Activated effector memory CD4-positive, alpha-beta T cell treated with anti-CD3 and anti-CD28 coated beads, Interleukin-2, amount 50 U/mL, for 16 hours (primary cell): ENCODE data around the gene STYXL2.

ENCODE experiments used
- DNase-seq: peaks from one replicate; pipeline ENCODE4 v3.0.0-alpha.2; 2020

STYXL2 gene

DNA sequence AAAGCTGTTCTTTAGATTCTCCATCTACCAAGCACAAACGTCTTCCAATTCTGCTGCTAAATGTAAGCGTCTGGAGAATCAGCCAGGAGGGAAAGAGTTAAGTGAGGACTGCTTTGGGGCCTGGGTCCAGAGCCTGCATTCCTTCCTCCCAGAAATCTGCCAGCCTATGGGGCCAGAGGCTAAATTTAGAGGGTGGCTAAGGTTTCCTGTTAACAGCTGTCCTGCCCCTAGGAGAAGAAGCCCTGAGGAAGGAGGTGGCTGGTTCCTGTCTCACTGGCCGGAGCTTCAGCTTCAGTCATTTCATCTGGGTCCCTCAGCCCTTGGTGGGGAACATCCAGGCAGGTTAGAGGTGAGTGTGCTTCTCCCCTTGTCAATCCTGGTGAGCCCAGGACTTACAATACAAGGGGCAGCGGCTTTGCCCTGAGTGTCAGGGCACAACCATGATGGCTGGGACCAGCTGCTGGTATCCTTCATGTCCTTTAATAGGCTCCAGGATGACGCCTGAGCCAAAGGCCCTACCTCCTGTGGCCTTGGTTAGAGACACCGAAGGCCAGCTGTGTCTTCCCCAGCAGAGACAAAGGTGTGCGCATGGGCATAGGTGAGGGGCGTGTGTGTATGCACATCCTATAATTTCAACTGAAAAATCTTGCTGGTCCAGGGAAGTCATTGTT, at the start of gene STYXL2:
TSS of gene STYXL2 (plus strand) at position 230 of the 671 bp plus-strand sequence. CDS start 775 bp downstream, outside the sequence.
- DNase-seq: no peak

DNA sequence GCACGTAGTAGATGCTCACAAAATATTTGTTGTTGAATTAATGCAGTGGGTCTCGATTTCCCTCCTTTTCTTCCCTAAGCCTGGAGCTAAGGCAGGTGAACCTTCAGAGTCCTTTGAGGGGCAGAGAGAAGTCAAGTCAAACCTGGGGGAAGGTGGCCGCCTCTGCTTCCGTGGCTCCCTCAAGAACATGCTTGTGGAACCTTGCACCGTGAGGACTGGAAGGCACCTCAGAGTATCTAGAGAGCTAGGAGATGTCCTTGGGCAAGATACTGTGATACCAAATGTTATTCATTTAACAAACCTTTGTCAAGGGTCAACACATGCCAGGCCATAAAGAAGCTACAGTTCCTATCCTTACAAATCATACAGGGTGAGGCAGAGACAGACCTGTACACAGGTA, 42.0 kb upstream of the STYXL2 start:
- no peak for DNase-seq

DNA sequence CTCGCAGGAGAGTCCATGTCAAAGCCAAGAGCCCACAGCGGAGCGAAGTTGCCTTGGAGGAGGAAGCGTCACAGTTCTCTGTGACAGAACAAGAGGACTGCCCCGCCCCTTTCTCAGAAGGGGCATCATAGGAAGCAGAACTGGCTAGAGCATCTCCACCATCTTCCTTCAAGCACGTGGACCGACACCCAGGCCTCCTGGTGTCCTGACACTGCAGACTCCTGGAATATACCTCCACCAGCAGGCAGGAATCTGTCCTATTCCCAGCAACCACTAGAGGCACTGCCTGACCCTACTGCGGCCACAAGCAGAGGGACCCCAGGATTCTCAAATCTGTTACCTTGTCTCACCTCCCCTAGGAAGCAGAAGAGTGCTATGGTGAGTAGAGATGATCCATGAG, 41.5 kb upstream of the STYXL2 start:
- no peak for DNase-seq

DNA sequence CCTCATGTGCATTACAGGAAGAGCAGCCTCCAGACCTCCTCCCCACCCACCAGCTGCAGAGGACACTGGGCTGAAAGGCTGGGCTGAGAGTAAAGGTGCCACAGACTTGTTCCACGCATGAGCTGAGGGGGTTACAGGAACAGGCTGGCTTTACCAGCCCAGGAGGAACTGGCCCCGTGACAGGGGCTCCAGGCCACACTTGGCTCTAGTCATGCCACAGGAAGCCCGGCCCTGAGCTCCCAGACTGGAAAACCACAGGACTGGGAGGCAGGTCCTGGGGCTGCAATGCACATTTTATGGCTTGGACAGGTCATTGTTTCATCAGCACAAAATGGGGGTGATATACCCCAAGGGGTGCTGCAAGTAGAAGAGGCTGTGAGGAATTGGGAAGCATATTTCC, 39.3 kb upstream of the STYXL2 start:
- no peak for DNase-seq

DNA sequence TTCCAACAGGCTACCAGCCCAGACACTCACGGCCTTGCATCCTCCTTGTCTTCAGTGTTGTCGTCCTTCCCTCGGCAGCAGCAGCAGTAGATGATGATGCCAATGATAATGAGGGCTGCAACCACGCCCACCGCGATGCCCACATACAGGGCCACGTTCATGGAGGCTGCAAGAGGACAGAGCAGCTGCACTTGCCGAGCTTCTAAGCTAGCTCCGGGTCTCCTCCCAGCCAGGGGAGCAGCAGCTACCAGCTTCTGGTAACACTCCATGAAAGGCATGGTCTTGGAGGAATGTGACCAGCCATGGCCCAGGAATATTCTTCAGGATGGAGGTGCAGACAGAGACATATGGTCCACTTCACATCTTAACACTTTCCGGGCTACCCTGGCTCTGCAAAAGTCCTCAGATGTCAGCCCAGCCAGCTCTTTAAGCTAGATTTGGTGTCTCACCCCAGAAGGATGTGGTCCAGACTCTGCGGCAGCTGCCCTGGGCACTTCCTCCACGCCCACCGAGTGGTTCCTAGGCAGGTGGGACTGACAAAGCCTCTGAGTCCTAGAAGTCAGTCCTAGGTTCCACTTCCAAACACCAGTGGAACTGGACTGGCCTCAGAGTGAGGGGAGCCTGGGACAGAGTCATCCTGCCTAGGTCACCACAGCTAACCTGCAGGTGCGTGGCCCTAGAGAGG, 38.8 kb upstream of the STYXL2 start:
- DNase-seq: no peak

DNA sequence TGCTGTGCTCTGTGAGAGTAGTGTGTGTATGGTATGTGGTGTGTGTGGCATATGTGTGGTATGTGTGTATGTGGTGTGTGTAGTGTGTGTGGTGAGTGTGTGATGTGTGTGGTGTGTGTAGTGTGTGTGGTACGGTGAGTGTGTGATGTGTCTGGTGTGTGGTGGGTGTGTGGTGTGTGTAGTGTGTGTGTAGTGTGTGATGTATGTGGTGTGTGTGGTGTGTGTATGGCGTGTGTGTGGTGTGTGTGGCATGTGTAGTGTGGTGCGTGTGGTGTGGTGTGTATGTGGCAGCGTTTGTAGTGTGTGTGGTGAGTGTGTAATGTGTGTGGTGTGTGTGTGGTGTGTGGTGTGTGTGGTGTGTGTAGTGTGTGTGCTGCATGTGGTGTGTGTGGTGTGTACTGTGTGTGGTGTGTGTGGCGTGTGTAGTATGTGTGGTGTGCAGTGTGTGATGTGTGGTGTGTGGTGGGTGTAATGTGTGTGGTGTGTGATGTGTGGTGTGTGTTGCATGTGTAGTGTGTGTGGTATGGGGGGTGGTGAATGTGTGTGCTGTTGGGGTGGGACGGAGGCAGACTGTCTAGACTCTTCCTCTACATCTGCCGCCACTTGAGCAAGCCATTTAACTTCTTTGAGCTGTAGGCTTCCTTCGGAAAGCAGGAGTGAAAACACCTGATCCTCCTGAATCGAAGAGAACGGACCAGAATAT, 37.2 kb upstream of the STYXL2 start:
- DNase-seq: no peak

DNA sequence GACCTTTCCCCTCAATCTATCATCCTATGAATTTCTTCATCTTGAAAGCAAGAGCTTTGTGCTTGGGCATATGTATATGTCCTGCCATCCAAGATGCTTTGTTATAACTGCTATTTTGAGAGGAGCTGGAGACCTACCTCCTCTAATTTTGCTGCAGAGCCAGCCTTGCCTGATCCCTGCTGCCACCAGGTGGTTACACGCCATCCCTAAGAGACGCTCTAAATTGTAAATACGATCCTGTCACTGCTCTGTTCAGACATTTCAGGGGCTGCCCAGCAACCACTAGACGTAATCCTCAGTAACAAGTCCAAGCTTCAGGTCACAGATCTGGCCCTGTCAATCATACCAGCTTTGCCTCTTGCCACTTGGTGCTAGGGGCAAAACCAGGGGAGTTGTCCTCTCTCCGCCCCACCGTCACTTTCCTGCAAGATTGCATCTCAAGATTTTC, 36.6 kb upstream of the STYXL2 start:
- no peak for DNase-seq

DNA sequence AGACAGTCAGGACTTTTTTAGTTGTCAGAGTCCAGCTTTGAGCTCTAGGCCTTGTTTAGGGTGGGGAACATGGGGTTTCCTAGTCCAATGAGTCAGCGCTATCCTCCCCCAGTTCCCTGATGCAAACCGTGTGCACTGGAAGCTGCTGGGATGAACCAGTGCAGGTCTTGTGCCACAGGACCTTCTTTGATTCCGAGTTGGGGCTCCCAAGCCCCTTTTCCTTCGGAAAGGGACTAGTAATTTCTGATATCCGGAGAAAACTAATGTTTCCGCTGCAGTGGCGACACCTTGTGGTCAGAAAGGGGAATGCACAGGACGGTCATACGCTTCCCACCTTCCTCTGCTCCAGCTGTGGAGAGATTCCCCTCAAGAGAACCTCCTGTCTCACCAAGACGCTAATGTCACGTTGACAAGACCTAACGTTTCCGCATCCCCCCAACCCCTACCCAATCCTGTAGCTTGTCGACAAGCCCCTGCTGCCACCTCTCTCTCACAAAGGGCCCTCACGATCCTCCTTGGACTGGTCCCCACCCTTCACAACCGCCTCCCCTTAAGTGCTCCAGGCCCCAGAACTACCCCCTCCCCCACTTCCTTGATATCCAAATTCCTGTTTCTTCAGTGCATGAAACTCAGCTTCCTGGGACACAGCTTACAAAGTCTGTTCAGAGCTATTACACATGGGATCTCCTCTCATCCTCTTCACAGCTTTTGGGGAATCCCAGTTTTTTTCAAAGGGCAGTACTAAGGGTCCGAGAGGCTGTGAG, 34.6 kb upstream of the STYXL2 start:
- peak; percentile 90 for DNase-seq

DNA sequence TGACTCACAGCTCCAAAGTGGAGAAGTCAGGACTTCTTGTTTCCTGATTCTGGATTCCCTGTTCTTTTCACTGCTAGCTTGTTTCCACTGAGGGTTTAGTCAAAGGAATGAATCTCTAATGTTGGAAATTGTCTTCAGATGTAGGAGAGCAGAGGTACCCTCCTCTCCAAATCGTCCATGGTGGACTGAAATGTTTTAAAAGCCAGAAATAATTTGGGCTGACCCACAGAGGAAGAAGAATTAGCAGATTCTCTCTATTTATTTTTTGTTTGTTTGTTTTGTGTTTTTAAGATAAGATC, 34.1 kb upstream of the STYXL2 start:
- DNase-seq: no peak

DNA sequence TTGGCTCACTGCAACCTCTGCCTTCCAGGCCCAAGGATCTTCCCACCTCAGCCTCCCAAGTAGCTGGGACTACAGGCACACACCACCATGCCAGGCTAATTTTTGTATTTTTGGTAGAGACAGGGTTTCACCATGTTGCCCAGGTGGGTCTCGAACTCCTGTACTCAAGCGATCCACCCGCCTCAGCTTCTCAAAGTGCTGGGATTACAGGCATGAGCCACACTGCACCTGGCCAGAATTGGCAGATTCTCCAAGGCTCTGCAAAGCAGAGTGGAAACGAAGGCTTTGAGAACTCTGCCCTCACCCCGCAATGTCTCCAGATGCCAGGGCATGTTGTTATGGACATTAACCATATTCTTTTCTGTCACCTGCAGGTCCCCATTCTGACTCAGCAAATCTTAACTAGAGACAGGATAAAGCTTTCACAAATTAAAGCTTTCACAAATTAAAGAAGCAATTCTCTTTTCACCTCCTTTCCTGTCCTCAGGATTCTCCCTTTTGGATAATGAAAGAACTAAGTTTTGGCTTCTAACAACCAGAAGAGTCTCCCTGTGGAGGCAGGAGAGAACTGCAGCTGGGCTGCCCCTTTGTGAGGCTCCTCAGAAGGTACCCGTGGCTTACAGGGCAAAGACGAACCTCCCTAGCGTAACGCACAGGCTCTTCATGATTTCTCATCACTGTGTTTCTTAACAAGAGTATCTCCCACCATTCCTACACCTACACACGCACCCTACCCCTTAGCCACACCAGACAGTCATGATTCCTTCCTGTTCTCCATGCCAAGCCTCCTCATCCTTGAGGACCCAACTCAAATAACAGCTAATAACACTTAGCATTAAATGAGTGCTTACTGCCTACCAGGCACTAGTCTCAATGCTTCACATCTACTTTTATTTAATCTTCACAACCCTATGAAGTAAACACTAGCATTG, 33.5 kb upstream of the STYXL2 start:
- no peak for DNase-seq

DNA sequence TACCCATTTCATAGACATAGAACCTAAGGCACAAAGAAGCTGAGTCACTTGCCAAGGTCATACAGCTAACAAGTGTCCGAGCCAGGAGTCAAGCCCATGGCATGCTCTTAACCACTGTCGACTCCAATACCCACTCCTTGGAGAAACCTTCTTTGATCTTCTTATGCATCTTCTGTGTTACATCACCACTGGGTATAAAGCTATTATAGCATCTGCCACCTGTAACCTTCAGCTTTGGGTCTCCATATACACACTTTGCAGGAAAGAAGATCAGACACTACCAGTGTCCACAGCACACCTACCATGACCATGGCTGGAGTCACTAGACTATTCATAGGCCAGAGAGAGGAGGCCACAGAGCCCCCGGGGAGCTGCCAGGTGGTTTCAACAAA, 32.8 kb upstream of the STYXL2 start:
- no peak for DNase-seq

DNA sequence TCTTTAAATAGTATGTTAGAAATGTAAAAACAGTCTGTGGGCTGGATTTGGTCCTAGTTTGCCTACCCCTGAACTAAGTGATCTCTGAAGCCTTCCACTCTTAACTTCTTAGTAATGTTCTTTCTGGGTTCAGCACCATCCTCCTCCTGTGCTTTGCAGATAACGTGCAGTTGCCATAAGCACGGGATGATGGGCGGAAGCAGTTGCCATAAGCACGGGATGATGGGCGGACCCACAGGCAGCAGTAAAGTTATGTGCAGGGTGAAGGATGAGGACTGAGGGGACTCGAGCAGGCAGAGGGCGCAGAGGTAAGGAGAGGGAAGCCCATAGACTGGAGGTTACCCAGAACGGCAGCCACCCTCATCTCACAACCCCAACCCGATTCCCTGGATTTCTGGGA, 29.3 kb upstream of the STYXL2 start:
- no peak for DNase-seq

DNA sequence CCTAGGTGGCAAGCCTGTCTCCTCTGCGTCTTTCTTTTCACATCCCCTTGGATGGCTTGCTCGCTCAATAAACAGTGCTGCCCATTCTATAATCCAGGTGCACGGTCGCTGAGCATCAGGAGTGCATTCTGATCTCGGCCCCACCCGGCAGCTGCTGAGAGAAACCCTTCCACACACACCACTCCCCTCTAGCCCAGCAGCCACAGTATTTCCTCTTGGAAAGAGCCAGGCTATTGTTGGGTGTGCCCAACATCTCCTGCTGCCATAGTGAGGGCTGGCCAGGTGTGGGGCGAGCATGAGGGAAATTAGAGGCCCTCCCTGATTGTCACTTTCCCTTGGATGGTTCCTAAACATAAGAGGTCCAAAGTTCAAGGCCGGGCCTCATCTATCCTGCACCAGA, 28.4 kb upstream of the STYXL2 start:
- DNase-seq: no peak

DNA sequence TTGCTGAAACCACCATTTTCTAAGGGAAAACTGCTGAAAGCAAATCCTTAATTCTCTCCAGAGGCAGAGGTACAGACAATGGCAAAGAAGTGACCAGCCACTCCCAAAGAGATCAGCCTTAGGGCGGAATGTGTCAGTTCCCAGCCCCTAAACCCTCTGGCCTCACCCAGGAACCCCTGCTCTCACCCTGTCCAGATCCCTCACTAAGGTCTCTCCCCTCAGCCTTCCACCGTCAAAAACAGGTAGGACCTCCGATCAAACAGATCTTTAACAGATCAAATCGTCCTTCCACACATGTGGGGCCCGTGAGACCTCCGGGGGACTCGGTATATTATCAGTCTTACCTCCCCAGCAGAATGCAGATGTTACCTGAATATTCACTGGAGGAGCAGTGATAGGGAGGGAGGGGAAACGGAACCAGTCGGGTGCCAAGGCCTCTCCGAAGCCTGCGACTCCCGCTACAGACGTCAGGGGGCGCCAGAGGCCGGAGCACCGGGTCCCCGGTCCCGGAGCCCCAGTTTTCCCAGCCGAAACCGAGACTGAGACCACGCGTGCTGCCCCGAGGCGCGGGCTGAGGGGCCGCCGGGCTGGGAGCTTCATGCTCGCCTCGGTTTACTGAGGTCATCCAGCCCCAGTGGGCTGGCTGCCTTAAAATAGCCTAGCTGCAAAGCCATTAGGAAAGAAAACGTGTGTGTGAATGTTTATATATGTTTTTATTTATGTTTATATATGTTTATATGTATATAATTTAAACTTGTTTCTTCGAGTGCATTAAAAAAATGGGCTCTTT, 27.3 kb upstream of the STYXL2 start:
- DNase-seq: peak; percentile 92

DNA sequence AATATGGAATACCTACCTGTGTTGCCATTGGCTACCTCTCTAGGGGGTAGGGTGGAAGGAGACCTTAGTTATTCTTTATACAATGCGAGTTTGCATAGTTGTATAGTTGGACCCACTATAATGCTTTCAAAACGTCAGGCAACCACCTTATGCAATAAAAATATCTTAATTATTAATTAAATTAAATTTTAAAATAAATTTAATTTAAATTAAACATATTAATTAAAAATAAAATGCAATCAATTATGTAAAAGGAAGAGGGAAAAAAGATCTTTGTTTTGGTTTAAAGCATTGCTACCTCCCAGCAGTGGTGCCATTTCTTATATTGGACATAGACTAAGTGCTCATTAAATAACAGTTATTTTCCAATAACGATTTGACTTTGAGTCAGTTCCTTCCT, 26.0 kb upstream of the STYXL2 start:
- no peak for DNase-seq

DNA sequence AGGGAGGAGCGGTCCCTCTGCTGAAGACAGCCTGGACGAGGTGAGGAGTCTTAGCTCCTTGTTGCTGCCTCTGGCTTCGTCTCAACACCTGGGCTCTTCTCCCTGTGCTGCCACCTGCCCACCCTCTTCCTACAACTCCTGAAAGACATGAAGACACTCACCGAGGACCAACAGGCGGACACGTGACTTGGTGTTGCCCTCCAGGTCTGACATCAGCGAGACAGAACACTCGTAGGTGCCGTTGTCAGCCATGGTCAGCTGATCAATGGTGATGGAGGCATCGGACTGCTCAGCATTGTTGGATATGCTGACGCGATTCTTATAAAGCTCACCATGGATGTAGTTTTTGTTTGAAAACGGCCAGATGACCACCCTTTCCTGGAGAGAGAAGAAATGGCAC, 25.1 kb upstream of the STYXL2 start:
- no peak for DNase-seq

DNA sequence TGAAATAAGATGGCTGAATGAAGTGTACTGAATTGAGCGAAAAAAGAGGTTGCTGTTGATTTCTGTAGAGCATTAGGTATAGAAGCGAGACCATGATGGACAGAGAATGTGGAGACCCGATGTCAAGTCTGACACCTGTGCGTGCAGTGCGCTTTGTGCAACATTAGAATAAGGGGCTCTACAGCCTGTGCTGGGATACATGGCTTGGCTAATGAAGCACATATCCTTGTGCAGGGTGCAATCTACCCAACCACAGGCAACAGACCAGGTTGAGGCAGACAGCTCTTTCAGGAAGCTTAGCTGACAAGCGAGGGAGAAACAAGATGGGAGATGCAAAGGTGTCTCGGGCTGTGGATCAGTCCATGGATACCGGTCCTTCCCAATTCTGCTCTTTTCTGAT, 22.6 kb upstream of the STYXL2 start:
- no peak for DNase-seq

DNA sequence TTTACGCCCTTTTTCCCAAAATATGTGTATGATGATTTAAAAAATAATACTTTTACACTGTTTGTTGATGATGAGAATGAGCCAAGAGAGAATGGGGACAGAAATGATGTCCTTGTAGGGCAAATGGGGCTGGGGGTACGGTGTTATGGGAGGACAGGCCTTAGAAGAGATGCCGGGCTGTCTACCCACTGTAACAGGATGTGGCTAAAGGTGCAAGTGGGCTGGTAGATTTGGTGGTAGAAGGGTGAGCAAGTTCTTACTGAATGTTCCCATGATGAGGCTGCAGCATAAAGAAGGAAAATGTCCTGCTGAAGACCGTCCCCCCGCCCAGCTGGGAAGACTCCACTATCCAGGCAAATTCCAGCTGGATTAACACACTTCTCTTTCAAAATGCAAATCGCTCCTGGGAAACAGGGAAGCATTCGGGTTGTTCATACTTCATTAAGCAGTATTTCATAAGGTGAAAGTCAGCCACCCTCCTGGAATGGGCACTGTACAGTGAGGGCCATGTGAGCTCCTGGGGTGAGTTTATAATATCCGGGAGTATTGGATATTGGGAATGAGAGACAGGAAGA, 17.7 kb upstream of the STYXL2 start:
- no peak for DNase-seq

DNA sequence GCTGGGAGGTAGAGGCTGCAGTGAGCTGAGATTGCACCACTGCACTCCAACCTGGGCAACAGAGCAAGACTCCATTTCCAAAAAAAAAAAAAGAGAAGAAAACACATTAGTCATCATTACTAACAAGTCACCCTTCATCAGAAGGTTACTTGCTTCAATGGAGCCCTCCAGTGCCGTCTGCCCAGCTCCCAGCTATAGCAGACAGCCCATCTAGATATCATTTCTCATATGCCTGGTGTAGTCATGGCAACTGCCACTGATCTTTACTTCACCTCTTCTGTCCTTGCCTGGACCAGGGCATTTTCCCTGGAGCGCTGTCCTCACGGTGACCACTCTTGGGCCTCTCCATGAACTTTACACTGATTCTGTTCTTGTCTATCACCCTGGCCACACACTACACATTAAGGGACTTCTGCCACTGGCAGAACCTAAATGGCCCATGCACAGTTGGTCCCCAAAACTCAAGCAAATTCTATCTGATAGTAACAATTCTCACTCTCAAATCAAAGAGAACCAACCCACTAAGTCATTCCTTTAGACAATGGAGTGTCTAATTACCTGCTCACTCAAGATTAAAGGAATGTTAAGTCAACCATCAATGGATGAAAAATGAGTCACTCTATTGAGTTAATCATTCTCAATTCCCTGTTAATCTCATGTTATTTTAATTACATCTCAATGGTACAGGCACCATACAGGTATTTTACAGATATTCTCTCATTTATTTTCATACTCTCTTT, 16.6 kb upstream of the STYXL2 start:
- DNase-seq: no peak

DNA sequence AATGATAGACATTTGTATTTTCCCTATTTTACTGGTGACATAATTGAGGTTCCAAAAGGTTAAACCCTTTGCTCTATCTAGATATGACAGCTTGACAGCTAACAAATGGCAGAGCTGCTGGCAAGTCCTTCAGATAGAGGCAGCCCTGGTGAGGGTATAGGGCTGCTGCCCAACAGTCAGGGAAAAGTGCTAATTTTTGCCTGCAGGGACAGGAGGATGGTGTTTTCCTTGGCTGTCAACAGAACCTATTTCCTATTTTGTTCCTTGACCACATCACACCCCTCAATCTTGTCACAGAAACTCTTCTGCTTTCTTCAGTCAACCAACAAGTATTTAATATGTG, 16.0 kb upstream of the STYXL2 start:
- DNase-seq: no peak
